Ecto neural progenitor cell (in vitro differentiated cells): ENCODE data around the gene CD63.

Experiments used
- DNase-seq: peaks from one replicate; pipeline ENCODE4 v3.0.0-alpha.2; 2018; ENCODE audit warnings: low spot score

The CD63 gene

GRCh38 chr12:55704824-55705718 is 23.7 kb downstream of the CD63 start:
- no peak for DNase-seq

DNA sequence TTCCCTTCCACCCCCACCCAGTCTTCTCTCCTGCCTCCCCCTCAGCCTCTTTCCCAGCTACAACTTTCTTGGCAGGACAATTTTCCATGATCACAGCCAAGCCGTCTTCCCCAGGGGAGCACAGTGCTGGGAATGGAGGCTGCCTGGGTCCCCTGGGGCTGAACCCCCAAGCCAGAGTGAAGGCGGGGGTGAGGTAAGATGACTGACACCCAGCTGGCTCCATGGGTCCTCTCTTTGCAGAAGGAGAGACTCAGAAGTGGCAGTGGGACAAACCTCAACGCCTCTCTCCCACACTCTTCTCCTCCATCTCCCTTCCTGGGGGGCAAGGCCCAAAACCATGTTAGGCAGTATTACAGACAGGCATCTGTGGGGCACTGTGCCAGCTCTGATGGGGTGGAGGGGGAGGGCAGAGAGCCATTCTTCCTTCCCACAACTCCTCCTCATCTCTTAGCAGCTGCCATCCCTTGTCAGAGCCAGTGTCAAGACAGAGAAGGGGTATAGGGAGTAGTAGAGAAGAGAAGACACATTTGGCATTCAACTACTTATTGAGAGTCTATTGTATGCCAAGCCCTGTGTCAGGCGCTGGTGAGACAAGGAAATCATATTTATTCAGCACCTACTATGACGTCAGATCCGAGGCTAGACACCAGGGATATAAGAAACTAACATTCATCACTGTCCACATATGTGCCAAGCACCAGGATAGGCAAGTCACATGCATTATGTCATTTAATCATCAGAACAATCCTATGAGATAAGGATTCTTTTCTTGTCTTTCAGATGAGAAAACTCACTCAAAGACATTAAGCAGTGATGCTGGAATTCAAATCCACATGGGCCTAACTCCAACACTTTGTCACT is 24.7 kb downstream of the CD63 start:
- DNase-seq, result no peak

GRCh38 chr12:55703288-55703687 is 25.5 kb downstream of the CD63 start:
- DNase-seq, result no peak

DNA sequence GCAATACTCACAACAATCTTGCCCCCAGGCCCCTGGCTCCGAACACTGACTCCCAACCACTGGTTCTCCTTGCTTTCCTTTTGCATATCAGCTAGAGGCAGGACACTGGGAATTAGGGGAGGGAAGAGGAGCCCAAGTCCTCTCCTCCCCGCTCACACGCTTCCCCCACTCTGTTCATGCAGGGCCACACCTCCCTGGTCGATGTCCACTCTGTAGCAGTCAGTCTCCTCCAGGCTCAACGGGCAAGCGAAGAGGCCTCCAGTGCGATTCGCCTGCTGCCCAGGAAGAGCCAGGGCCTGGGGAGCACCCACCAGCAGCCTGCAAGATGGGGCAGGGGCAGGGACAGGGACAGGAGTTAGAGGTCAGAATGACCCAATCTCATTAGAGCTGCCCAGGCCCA is 25.9 kb downstream of the CD63 start:
- DNase-seq, result no peak

DNA sequence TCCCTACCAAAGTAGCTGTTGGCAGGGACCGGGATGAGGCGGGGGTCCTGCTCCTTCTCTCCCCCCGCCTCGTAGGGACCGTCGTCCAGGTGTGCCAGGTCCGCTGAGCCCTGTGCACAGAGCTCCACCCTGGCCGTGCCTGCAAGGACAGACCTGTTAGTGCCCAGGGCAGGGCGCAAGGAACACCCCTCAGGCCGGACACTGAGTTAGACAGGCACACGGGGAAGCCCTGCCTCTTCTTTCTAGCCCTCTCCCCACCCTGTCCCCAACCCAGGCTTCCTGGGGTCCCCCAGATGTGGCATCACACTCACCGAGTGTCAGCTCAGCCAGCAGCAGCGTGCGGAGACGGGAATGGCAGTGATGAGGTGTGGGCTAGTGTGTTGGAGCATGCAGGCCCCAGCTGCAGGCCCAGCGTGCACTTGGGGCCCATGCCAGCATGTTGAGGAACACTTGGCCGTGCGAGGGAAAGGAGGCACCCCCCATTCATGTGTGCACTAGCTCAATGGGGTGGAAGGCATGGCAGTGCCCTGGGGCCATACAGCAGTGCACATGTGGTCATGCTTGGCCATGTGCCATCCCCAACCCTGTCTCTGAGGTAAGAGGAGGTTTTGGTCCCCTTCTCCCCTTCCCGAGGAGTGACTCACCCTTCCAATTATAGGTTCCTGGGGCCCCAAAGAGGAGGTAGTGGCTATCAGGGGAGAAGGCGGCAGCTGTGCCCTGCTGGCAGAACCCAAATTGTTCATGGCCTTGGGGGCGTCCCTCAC is 28.4 kb downstream of the CD63 start:
- DNase-seq, result no peak

GRCh38 chr12:55699471-55700055 is 29.2 kb downstream of the CD63 start:
- no peak for DNase-seq

- no peak for DNase-seq
Observed at GRCh38 chr12:55698965-55699364, 29.8 kb downstream of the CD63 start.

- DNase-seq, result no peak
Observed at GRCh38 chr12:55698241-55698955, 30.4 kb downstream of the CD63 start.

- no peak for DNase-seq
Observed at GRCh38 chr12:55697686-55698085, 31.1 kb downstream of the CD63 start.

GRCh38 chr12:55696796-55697462 is 31.9 kb downstream of the CD63 start:
- DNase-seq, result no peak

GRCh38 chr12:55696141-55696540 is 32.7 kb downstream of the CD63 start:
- no peak for DNase-seq

GRCh38 chr12:55695349-55695748 is 33.5 kb downstream of the CD63 start:
- DNase-seq, result no peak

DNA sequence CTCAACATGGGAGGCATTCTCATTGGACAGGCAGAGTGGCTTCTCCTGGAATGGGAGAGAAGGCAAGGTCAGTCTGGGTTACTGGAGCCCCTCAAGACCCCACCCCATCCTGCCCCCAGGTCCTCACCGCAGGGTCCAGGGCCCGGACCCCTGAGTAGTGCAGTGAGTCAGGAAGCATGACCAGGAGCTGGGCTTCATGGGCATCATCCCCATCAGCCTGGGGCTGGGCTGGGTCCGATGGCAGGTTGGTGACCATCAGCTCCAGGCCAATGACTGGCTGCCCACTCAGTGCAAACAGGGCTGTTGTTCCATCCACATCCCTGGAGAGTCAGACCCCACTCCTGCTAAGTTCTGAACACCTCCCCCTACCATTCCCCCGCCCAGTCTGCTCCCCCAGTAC is 34.2 kb downstream of the CD63 start:
- DNase-seq, result no peak

DNA sequence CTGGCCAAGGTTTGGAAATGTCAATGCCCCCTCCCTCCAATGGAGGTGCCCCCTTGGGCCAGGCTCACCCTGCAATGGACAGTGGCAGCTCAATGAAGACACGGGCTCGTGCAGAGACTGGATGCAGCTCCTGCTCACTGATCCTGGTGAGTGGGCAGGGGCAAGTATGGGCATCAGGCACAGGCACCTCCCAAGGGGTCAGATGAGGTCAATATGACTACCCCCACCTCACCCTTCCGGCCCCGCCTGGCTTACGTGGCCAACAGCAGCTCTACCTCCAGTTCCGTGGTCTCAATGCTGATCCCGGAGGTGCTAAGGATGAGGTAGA is 34.7 kb downstream of the CD63 start:
- DNase-seq, result no peak

- no peak for DNase-seq
Observed at GRCh38 chr12:55693323-55694187, 35.3 kb downstream of the CD63 start.

DNA sequence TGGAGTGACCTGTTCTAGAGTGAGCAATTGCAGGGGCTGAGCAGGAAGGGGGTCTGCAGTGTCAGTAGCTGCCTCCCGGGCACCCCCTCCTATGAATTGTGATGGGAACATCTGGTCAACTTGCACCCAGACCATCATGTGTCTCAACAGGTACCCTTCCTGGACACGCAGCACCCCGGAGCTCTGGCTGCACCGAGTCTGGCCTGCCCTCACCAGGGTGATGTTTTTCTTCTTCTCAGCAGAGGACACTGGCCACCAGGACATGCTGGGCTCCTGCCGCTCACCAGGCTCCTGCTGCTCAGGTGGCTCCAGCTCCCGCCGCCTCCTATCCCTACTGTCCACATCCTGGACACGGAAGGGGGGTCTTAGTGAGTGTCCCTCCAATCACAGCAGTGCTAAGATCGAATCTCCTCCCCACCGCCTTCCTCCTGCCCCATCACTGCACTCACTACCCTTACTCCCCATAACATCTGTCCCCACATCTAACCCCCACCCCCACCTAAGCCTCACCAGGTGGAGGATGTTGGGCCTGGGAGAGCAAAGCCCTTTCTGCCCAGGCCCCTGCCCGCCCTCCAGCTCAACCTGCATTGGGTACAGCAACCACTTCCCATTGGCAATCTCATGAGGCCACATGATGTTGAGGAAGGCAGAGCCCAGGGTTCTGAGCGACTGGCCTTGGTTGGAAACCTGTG is 36.0 kb downstream of the CD63 start:
- no peak for DNase-seq

GRCh38 chr12:55688716-55689655 is 39.8 kb downstream of the CD63 start:
- no peak for DNase-seq

GRCh38 chr12:55687746-55688145 is 41.1 kb downstream of the CD63 start:
- no peak for DNase-seq
